K562 (cell line): ENCODE measurements around the gene TSHZ1. TPM values are rescaled to one million over a fixed set of nuclear protein-coding genes. Genes with fewer than 3 reads are reported as not detected.

Experiments
- ATAC-seq: fragments of 200-7000 bp; cut with Tn5 transposase; 3 replicates; pipeline ENCODE4 v1.9.1; 2020; ENCODE audit warnings: moderate library complexity
- BruUV-seq: library from RNA; stranded (reverse); fragments of 400-500 nt; replicated peaks from 2 replicates; lab custom pipeline; 2021; lab: Mats Ljungman, UMichigan
- CTCF ChIA-PET: fragments of 300-600 bp; formaldehyde crosslinking; extraction: SDS; loops from one replicate; lab custom pipeline; 2021; ENCODE audit warnings: low intra/inter-chr PET ratio; lab: Yijun Ruan, JAX
- POLR2A ChIA-PET: fragments of 300-600, 350-650 bp; sonication (Branson Sonifier 250); formaldehyde crosslinking; extraction: SDS; loops from one replicate; lab custom pipeline; 2021; ENCODE audit warnings: antibody characterized with exemption, inconsistent platforms; lab: Yijun Ruan, JAX
- DNase-seq, 4 experiments: peaks; one replicate each; pipeline versions ENCODE4 v3.0.0 to v3.0.0-alpha.2; 2011 to 2018; ENCODE audit warnings: low spot score in 3 of 4, mixed read lengths in 3 of 4; ENCODE audit errors: extremely low read depth in 1 of 4
- FAIRE-seq: peaks from 2 replicates; lab custom pipeline; 2011; peaks lifted over from hg19 to GRCh38; lab: Jason Lieb, UNC
- H2AFZ ChIP-seq: 2 replicates; pipeline ENCODE4 v1.6.0; 2011; ENCODE audit warnings: low read depth, low read length, control low read depth, inconsistent platforms
- H3K27ac ChIP-seq: fragments of 200-600 bp; 3 replicates; pipeline ENCODE4 v1.8.0; 2011; ENCODE audit warnings: low read depth, mild to moderate bottlenecking, control low read depth, inconsistent platforms, low read length, moderate library complexity, mixed read lengths; ENCODE audit errors: extremely low read depth
- H3K27me3 ChIP-seq, 2 experiments: fragments of 300-600 bp in 1 of 2; 2 replicates in 1 of 2; 3 replicates in 1 of 2; pipeline versions ENCODE4 v1.6.0 to v1.8.0; 2011; ENCODE audit warnings: inconsistent platforms in 2 of 2, low read length in 2 of 2, mild to moderate bottlenecking in 1 of 2, mixed read lengths in 1 of 2, moderate library complexity in 1 of 2; ENCODE audit not compliant: control insufficient read depth in 2 of 2, insufficient read depth in 2 of 2
- H3K36me3 ChIP-seq: fragments of 300-600 bp; 3 replicates; pipeline ENCODE4 v1.8.0; 2011; ENCODE audit warnings: mild to moderate bottlenecking, low read length, inconsistent platforms; ENCODE audit not compliant: control insufficient read depth, insufficient read depth
- H3K4me1 ChIP-seq, 2 experiments: fragments of 200-600 bp in 1 of 2; replicated peaks in 1 of 2; 2 replicates in 1 of 2; 3 replicates in 1 of 2; pipeline versions ENCODE4 v1.5.1 to v1.8.0; 2011; ENCODE audit warnings: inconsistent platforms in 2 of 2, low read length in 2 of 2, mild to moderate bottlenecking in 1 of 2, mixed read lengths in 1 of 2, moderate library complexity in 1 of 2; ENCODE audit not compliant: control insufficient read depth in 2 of 2, insufficient read depth in 2 of 2
- H3K4me2 ChIP-seq: 2 replicates; pipeline ENCODE4 v1.6.1; 2011; ENCODE audit warnings: low read length, control low read depth, inconsistent platforms, mixed read lengths; ENCODE audit not compliant: insufficient read depth
- H3K4me3 ChIP-seq: fragments of 200-600 bp; sonication (generic), shearing (Covaris generic); 2 replicates; pipeline ENCODE4 v1.5.1; 2016; ENCODE audit warnings: control low read depth, inconsistent platforms
- H3K79me2 ChIP-seq: fragments of 200-600 bp; 3 replicates; pipeline ENCODE4 v1.8.0; 2011; ENCODE audit warnings: low read length, inconsistent platforms; ENCODE audit not compliant: control insufficient read depth, insufficient read depth
- H3K9ac ChIP-seq, 2 experiments: 2 replicates each; pipeline versions ENCODE4 v1.6.0 to v1.6.1; 2011; ENCODE audit warnings: low read depth in 2 of 2, low read length in 2 of 2, control low read depth in 1 of 2, inconsistent platforms in 1 of 2, mild to moderate bottlenecking in 1 of 2, mixed read lengths in 1 of 2; ENCODE audit not compliant: insufficient read depth in 1 of 2
- H3K9me1 ChIP-seq: one replicate; pipeline ENCODE4 v1.6.0; 2011; ENCODE audit warnings: inconsistent platforms, mild to moderate bottlenecking, low read length, moderate library complexity; ENCODE audit not compliant: control insufficient read depth, insufficient read depth
- H3K9me3 ChIP-seq: replicated peaks from 2 replicates; pipeline ENCODE4 v1.5.1; 2011; ENCODE audit warnings: low read depth, low read length, inconsistent platforms; ENCODE audit not compliant: control insufficient read depth, insufficient read depth
- H4K20me1 ChIP-seq: replicated peaks from 2 replicates; pipeline ENCODE4 v1.6.1; 2011; ENCODE audit warnings: low read length, inconsistent platforms, mixed read lengths; ENCODE audit not compliant: control insufficient read depth, insufficient read depth
- ARNT ChIP-seq, 2 experiments: fragments of 450-650 bp; IDR thresholded peaks; 2 replicates each; pipeline ENCODE4 v1.6.1; 2016; ENCODE audit warnings: mild to moderate bottlenecking in 1 of 2
- EHMT2 ChIP-seq: fragments of 450-650 bp; IDR thresholded peaks from 2 replicates; pipeline ENCODE4 v1.6.1; 2018; ENCODE audit warnings: antibody characterized with exemption
- HNRNPK ChIP-seq: fragments of 200-400 bp; formaldehyde crosslinking; IDR thresholded peaks from one replicate; pipeline ENCODE4 v1.6.1; 2018; ENCODE audit warnings: mild to moderate bottlenecking, low read depth, low read length; ENCODE audit not compliant: poor library complexity, severe bottlenecking
- RBFOX2 ChIP-seq: fragments of 200-400 bp; formaldehyde crosslinking; IDR thresholded peaks from 2 replicates; pipeline ENCODE4 v1.6.1; 2017; ENCODE audit warnings: low read depth, mild to moderate bottlenecking, low read length, moderate library complexity
- U2AF1 ChIP-seq: fragments of 200-400 bp; formaldehyde crosslinking; optimal IDR thresholded peaks from 2 replicates; pipeline ENCODE3; 2017; ENCODE audit warnings: mild to moderate bottlenecking, low read depth, low read length, moderate library complexity
- YY1 ChIP-seq, 3 experiments: IDR thresholded peaks; 2 replicates each; pipeline ENCODE4 v1.6.1; 2011; ENCODE audit warnings: low read length in 2 of 3, mild to moderate bottlenecking in 2 of 3, moderate library complexity in 2 of 3, borderline replicate concordance in 1 of 3, control low read depth in 1 of 3, low read depth in 1 of 3; ENCODE audit not compliant: insufficient read depth in 3 of 3, insufficient replicate concordance in 2 of 3, control insufficient read depth in 1 of 3, insufficient read length in 1 of 3; ENCODE audit errors: extremely low read depth in 1 of 3
- ZNF3 ChIP-seq: fragments of 250-450 bp; sonication (Bioruptor Pico); IDR thresholded peaks from 2 replicates; pipeline ENCODE4 v1.5.0; 2021; ENCODE audit warnings: mild to moderate bottlenecking, moderate library complexity
- ZNF696 ChIP-seq: fragments of 250-450 bp; sonication (Bioruptor Pico); conservative IDR thresholded peaks from 2 replicates; pipeline ENCODE4 v1.4.0; 2020; ENCODE audit warnings: mild to moderate bottlenecking, moderate library complexity
- ZNF778 ChIP-seq: fragments of 450-650 bp; formaldehyde crosslinking; IDR thresholded peaks from 2 replicates; pipeline ENCODE4 v1.4.0; 2020; ENCODE audit warnings: mild to moderate bottlenecking, moderate library complexity
- WGBS: fragments of 100-300 bp; shearing (Covaris generic); methylation state at CpG from one replicate; pipeline ENCODE4 v1.1.6; 2016; ENCODE audit warnings: low coverage, mixed read lengths; ENCODE audit not compliant: insufficient coverage; ENCODE audit errors: missing lambda C conversion rate; 5-methylcytosine and 5-hydroxymethylcytosine counted together
- in situ Hi-C: fragments of 300-500 bp; cut with MboI; formaldehyde crosslinking; loops from 4 replicates; pipeline ENCODE4 v1.15.0; 2018; ENCODE audit warnings: inconsistent platforms, mixed read lengths
- intact Hi-C: fragments of 100-400 bp; cut with micrococcal nuclease; formaldehyde crosslinking; loops from 2 replicates; pipeline ENCODE4 v1.14.2; 2022
- polyA plus RNA-seq, 8 experiments: library from polyadenylated mRNA; depleted of rRNA in 4 of 8; stranded (reverse) in 5 of 8; unstranded in 3 of 8; fragments of >200 nt; fragmentation: Nextera tagmentation in 2 of 8; fragmentation: Illumina TruSeq in 1 of 8; extraction: Ambion mirVana in 2 of 8; extraction: Trizol in 1 of 8; gene quantifications; 2 replicates each; pipeline versions ENCODE4 v1.2.1 to v1.2.3, GENCODE V29; 2011 to 2014; ENCODE audit warnings: inconsistent platforms in 1 of 8, missing spikeins in 1 of 8
- total RNA-seq, 7 experiments: library from RNA; depleted of rRNA in 6 of 7; stranded (reverse); fragments of >200 nt in 6 of 7; fragmentation: Illumina TruSeq in 2 of 7; extraction: Trizol in 2 of 7; gene quantifications; 2 replicates each; pipeline versions ENCODE4 v1.2.1 to v1.2.3, GENCODE V29; 2011 to 2021; ENCODE audit warnings: low replicate concordance in 1 of 7
- TF ChIP-seq, protein P1 (sequence below): fragments of 450-650 bp; IDR thresholded peaks from 2 replicates; pipeline ENCODE4 v1.6.1; 2016
- TF ChIP-seq, protein P2 (sequence below), 2 experiments: fragments of 450-650 bp; IDR thresholded peaks; 2 replicates each; pipeline ENCODE4 v1.6.1; 2016

Gene TSHZ1
- total and polyA plus RNA-seq, 9 of the 15 experiments (the other 6 are each of a cell fraction or from before 2014, with no cell fraction given) = 1.1 to 7.2 (median 2.7) TPM

- Histone ChIP-seq H3K4me1 (peaks cover 0 to 13% of the 10 kb centered on the region in 2 experiments; a peak in 3 of 5 replicates), H3K79me2 (peaks cover under 1% of the 10 kb centered on the region; the same call in 1 of the 3 replicates), H4K20me1 (no peaks in the 10 kb centered on the region), H3K9me3 (no peaks in the 10 kb centered on the region), H3K9me1 (no peaks in the 10 kb centered on the region), H3K9ac (no peak overlapping the region), H3K27me3 (no peaks in the 10 kb centered on the region), H3K27ac (no peak overlapping the region), H3K4me2 (no peak overlapping the region), H2AFZ (no peak overlapping the region), H3K36me3 (no peaks in the 10 kb centered on the region), H3K4me3 (no peak overlapping the region)
- TF ChIP-seq ZNF3 (CRISPR knock-in tag) = no peak
- no peak for TF ChIP-seq HNRNPK
- TF ChIP-seq, protein P1, sequence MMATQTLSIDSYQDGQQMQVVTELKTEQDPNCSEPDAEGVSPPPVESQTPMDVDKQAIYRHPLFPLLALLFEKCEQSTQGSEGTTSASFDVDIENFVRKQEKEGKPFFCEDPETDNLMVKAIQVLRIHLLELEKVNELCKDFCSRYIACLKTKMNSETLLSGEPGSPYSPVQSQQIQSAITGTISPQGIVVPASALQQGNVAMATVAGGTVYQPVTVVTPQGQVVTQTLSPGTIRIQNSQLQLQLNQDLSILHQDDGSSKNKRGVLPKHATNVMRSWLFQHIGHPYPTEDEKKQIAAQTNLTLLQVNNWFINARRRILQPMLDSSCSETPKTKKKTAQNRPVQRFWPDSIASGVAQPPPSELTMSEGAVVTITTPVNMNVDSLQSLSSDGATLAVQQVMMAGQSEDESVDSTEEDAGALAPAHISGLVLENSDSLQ = no peak
- TF ChIP-seq, protein P2, sequence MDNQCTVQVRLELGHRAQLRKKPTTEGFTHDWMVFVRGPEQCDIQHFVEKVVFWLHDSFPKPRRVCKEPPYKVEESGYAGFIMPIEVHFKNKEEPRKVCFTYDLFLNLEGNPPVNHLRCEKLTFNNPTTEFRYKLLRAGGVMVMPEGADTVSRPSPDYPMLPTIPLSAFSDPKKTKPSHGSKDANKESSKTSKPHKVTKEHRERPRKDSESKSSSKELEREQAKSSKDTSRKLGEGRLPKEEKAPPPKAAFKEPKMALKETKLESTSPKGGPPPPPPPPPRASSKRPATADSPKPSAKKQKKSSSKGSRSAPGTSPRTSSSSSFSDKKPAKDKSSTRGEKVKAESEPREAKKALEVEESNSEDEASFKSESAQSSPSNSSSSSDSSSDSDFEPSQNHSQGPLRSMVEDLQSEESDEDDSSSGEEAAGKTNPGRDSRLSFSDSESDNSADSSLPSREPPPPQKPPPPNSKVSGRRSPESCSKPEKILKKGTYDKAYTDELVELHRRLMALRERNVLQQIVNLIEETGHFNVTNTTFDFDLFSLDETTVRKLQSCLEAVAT (IDR thresholded peaks at IDR 0.05) = no peak
- no peak for TF ChIP-seq ARNT (IDR thresholded peaks at IDR 0.05)
- no peak for TF ChIP-seq RBFOX2
- TF ChIP-seq ZNF696 (CRISPR knock-in tag) = no peak
- TF ChIP-seq U2AF1 = no peak
- TF ChIP-seq EHMT2 = no peak
- no peak for TF ChIP-seq ZNF778 (CRISPR knock-in tag)
- TF ChIP-seq YY1 (IDR thresholded peaks at IDR 0.05; ENCODE audit: borderline replicate concordance in 1 of 3, control insufficient read depth in 1 of 3, extremely low read depth in 1 of 3, insufficient read depth in 3 of 3, insufficient read length in 1 of 3, insufficient replicate concordance in 2 of 3, low read depth in 1 of 3, low read length in 2 of 3) = no peak
- DNase-seq (no peak), FAIRE-seq (no peak), ATAC-seq (no peak)
- BruUV-seq = no TSS peak
- ChIA-PET POLR2A (interaction anchor here (0.7 to 1.4 kb wide), 2 partner anchors 11 to 15 kb away, joined by 3 read pairs; partner anchors contain the start of gene TSHZ1), CTCF (no interaction called here)
- in situ Hi-C loops (no loop called here), intact Hi-C loops (no loop called here)
- 93% methylated on average over 7 of the region's 7 CpGs for WGBS
Observed at GRCh38 chr18:75221897-75222296, 11.3 kb downstream of the TSHZ1 start.
